ENCODE data around the gene COL18A1. TPM values are rescaled to one million over a fixed set of nuclear protein-coding genes. Genes with fewer than 3 reads are reported as not detected.

Gene COL18A1
- total and polyA plus RNA-seq, 2 of the 8 experiments (the other 6 are each of a cell fraction or from before 2014, with no cell fraction given), result 145 to 201 TPM

DNA sequence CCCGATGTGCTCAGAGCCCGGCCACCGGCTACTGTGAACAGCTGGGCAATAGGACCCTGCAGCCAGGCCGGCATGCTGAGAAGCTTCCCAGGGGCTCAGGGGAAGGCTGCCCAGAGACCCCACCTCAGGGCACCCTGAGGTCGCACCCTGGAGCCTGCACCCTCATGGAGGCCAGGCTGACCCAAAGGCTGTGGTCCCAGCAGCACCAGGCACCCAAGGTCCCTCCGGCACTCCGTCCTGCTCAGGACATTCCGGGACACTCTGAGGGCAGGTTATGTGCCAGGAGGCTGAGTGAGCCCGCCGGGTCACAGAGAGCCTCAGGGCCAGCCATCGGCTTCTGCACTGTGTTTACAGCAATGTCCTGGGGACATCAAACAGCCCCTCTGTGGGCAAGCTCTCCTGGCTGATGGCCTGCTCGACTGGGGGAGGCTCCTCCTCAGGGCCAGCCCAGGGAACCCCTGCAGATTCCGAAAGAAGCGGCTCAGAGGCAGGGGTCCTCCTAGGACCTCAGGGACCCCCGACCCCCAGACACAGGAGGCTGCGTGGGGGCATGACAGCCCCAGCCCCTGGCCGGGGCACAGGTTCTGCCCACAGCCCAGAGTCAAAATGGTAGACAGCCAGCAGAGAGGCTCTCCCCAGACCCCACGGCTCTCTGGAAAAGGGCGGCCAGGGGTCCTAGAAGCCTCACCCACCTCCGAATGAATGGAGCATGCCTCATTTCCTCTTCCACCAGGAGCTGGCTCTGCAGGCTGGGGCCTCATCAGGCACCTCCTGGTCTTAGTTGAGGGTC, 129.1 kb downstream of the COL18A1 start:
- TF ChIP-seq POU5F1 (IDR thresholded peaks at IDR 0.05; ENCODE audit: low read depth, low read length), result no peak
- TF ChIP-seq ATF2 (IDR thresholded peaks at IDR 0.05; ENCODE audit: low read length), result no peak
- no peak for TF ChIP-seq BRCA1 (IDR thresholded peaks at IDR 0.05; ENCODE audit: low read depth, low read length)
- TF ChIP-seq, protein P1, sequence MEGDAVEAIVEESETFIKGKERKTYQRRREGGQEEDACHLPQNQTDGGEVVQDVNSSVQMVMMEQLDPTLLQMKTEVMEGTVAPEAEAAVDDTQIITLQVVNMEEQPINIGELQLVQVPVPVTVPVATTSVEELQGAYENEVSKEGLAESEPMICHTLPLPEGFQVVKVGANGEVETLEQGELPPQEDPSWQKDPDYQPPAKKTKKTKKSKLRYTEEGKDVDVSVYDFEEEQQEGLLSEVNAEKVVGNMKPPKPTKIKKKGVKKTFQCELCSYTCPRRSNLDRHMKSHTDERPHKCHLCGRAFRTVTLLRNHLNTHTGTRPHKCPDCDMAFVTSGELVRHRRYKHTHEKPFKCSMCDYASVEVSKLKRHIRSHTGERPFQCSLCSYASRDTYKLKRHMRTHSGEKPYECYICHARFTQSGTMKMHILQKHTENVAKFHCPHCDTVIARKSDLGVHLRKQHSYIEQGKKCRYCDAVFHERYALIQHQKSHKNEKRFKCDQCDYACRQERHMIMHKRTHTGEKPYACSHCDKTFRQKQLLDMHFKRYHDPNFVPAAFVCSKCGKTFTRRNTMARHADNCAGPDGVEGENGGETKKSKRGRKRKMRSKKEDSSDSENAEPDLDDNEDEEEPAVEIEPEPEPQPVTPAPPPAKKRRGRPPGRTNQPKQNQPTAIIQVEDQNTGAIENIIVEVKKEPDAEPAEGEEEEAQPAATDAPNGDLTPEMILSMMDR (IDR thresholded peaks at IDR 0.05; ENCODE audit: control extremely low read depth in 1 of 3, insufficient read depth in 1 of 3, low read depth in 1 of 3, low read length in 3 of 3), result no peak
- no peak for TF ChIP-seq RAD21 (IDR thresholded peaks at IDR 0.05 in 1 of 2, conservative IDR thresholded peaks at IDR 0.05 in 1 of 2; ENCODE audit: low read depth in 2 of 2, low read length in 2 of 2)
- no peak overlapping the region for H3K9ac ChIP-seq (replicated peaks in 1 of 4; ENCODE audit: extremely low read depth in 1 of 4, low read depth in 3 of 4, low read length in 3 of 4)
- no peak overlapping the region for H2BK12ac ChIP-seq (ENCODE audit: low read depth, low read length)
- H3K27me3 ChIP-seq (replicated peaks in 1 of 4; ENCODE audit: control insufficient read depth in 3 of 4, extremely low read depth in 1 of 4, insufficient read depth in 3 of 4, low read length in 3 of 4), result no peaks in the 10 kb centered on the region; a peak in 1 of 7 replicates
- FAIRE-seq (no peak), DNase-seq (ENCODE audit: low read depth in 1 of 2, low spot score in 2 of 2) (peak in 1 of 2 experiments; percentile 40)
- H2AFZ ChIP-seq (ENCODE audit: low read length), result no peak overlapping the region
- H2BK120ac ChIP-seq (replicated peaks; ENCODE audit: low read depth, low read length), result no peak overlapping the region
- ChIA-PET CTCF (ENCODE audit: partially characterized antibody) (interaction anchor here (0.9 to 1.6 kb wide), 2 partner anchors 120 to 434 kb away, joined by 3 read pairs; no protein-coding TSS in a partner anchor), POLR2A (ENCODE audit: partially characterized antibody) (interaction anchor here (1.6 kb wide), 1 partner anchor 9 kb away, joined by 4 read pairs; no protein-coding TSS in a partner anchor)
- H3K79me2 ChIP-seq (ENCODE audit: control insufficient read depth in 1 of 2, insufficient read depth in 2 of 2, low read length in 2 of 2), result peaks cover 0 to 8% of the 10 kb centered on the region in 2 experiments; a peak in 1 of 4 replicates
- peaks cover 12 to 32% of the 10 kb centered on the region in 2 experiments for H4K20me1 ChIP-seq (replicated peaks in 1 of 2; ENCODE audit: control insufficient read depth in 1 of 2, insufficient read depth in 2 of 2, low read length in 2 of 2)
- H3K9me3 ChIP-seq (ENCODE audit: insufficient read depth in 2 of 2, low read depth in 1 of 2, low read length in 1 of 2), result no peaks in the 10 kb centered on the region; a peak in 1 of 4 replicates
- H2AK5ac ChIP-seq (ENCODE audit: low read depth, low read length), result no peak overlapping the region
- H4K5ac ChIP-seq (ENCODE audit: insufficient read length, low read depth, low read length), result no peak overlapping the region
- H4K8ac ChIP-seq (ENCODE audit: extremely low read depth, insufficient read depth, low read length), result peak overlapping the region; percentile 68; the same call in 1 of the 2 replicates
- no peak overlapping the region for H2BK20ac ChIP-seq (ENCODE audit: low read length)
- H3K4me1 ChIP-seq (replicated peaks in 1 of 4; ENCODE audit: control insufficient read depth in 3 of 4, insufficient read depth in 4 of 4, low read length in 3 of 4), result peaks cover 0 to 2% (median 0%) of the 10 kb centered on the region in 4 experiments; a peak in 2 of 7 replicates
- no peak overlapping the region for H2BK15ac ChIP-seq (ENCODE audit: low read length)
- H3K4me2 ChIP-seq (ENCODE audit: insufficient read depth in 1 of 2, low read depth in 2 of 2, low read length in 2 of 2), result no peak overlapping the region
- peaks cover 9 to 28% (median 13%) of the 10 kb centered on the region in 4 experiments; a peak in 6 of 8 replicates for H3K36me3 ChIP-seq (ENCODE audit: control insufficient read depth in 2 of 4, insufficient read depth in 4 of 4, low read length in 3 of 4)
- no peak overlapping the region for H3K27ac ChIP-seq (ENCODE audit: low read depth, low read length)
- no peak overlapping the region for H3K18ac ChIP-seq (ENCODE audit: extremely low read depth, low read length)
- H3K79me1 ChIP-seq (ENCODE audit: low read depth, low read length), result peaks cover 8% of the 10 kb centered on the region
- H3K4ac ChIP-seq (replicated peaks; ENCODE audit: insufficient read length, low read depth, low read length), result no peak overlapping the region
- no peak overlapping the region for H4K91ac ChIP-seq (replicated peaks; ENCODE audit: insufficient read length, low read length)
- no peak overlapping the region for H3K23ac ChIP-seq (ENCODE audit: insufficient read length)
- H3K14ac ChIP-seq (ENCODE audit: insufficient read length), result no peak overlapping the region
- no peak overlapping the region for H3K4me3 ChIP-seq (ENCODE audit: extremely low read depth in 1 of 4, insufficient read depth in 2 of 4, low read depth in 3 of 4, low read length in 4 of 4)
- H3K23me2 ChIP-seq (ENCODE audit: low read depth, low read length), result peaks cover 10% of the 10 kb centered on the region
- no peak overlapping the region for H3K56ac ChIP-seq (replicated peaks; ENCODE audit: insufficient read length, low read depth, low read length)
- WGBS, 2 experiments (ENCODE audit: extremely low coverage in 1 of 2, insufficient coverage in 1 of 2, insufficient read length in 1 of 2, insufficient replicate concordance in 2 of 2, low coverage in 1 of 2, low lambda C conversion rate in 2 of 2, missing lambda C conversion rate in 1 of 2), result 87% methylated on average over 19 of the region's 20 CpGs; no CpG with 5 or more reads in 1 of the 2 experiments
- no peak overlapping the region for H2BK5ac ChIP-seq (ENCODE audit: low read depth, low read length)

All from H1 (cell line).